Neutrophil (primary cell): Measurements from ENCODE around the gene BET1.

ENCODE experiments used
- H3K27ac ChIP-seq: fragments of 200-600 bp; sonication (generic); 2 replicates; pipeline ENCODE4 v1.5.1; 2016; ENCODE audit warnings: mild to moderate bottlenecking, moderate library complexity
- H3K27me3 ChIP-seq: fragments of 200-600 bp; sonication (generic); 2 replicates; pipeline ENCODE4 v1.6.0; 2016; ENCODE audit warnings: mild to moderate bottlenecking
- H3K36me3 ChIP-seq: fragments of 200-600 bp; sonication (generic); 2 replicates; pipeline ENCODE4 v1.5.1; 2017
- H3K4me1 ChIP-seq, 2 experiments: fragments of 200-600 bp in 1 of 2; sonication (generic) in 1 of 2; 1 replicate in 1 of 2; 2 replicates in 1 of 2; pipeline versions ENCODE4 v1.5.1 to v1.6.1; 2013 to 2016; ENCODE audit warnings: low read depth in 1 of 2, low read length in 1 of 2, mild to moderate bottlenecking in 1 of 2, moderate library complexity in 1 of 2; ENCODE audit not compliant: control insufficient read depth in 1 of 2, insufficient read depth in 1 of 2
- H3K4me3 ChIP-seq, 2 experiments: fragments of 200-600 bp in 1 of 2; sonication (generic) in 1 of 2; 1 replicate in 1 of 2; 2 replicates in 1 of 2; pipeline ENCODE4 v1.5.1; 2013 to 2016; ENCODE audit warnings: low read depth in 1 of 2, low read length in 1 of 2, mild to moderate bottlenecking in 1 of 2, moderate library complexity in 1 of 2
- H3K9me3 ChIP-seq: fragments of 200-600 bp; sonication (generic); 2 replicates; pipeline ENCODE4 v1.5.1; 2016
- CTCF ChIP-seq: fragments of 200-600 bp; sonication (generic); IDR thresholded peaks from 2 replicates; pipeline ENCODE4 v1.5.1; 2016; ENCODE audit warnings: antibody characterized with exemption

The BET1 gene

GRCh38 chr7:93981480-93981874 lies 22.7 kb downstream of the BET1 start:
- H3K4me3 ChIP-seq, result no peak overlapping the region
- H3K36me3 ChIP-seq, result no peaks in the 10 kb centered on the region
- H3K4me1 ChIP-seq, result no peaks in the 10 kb centered on the region
- TF ChIP-seq CTCF, result no peak
- no peaks in the 10 kb centered on the region for H3K27me3 ChIP-seq
- no peak overlapping the region for H3K27ac ChIP-seq
- no peaks in the 10 kb centered on the region for H3K9me3 ChIP-seq

- no peaks in the 10 kb centered on the region for H3K36me3 ChIP-seq
- no peaks in the 10 kb centered on the region for H3K9me3 ChIP-seq
- H3K4me1 ChIP-seq, result no peaks in the 10 kb centered on the region
- H3K27me3 ChIP-seq, result no peaks in the 10 kb centered on the region
- no peak overlapping the region for H3K4me3 ChIP-seq
- TF ChIP-seq CTCF, result no peak
- no peak overlapping the region for H3K27ac ChIP-seq
These were observed 23.2 kb downstream of the BET1 start for GRCh38 chr7:93980744-93981479.

GRCh38 chr7:93977211-93977950 lies 26.8 kb downstream of the BET1 start:
- no peaks in the 10 kb centered on the region for H3K4me1 ChIP-seq
- no peaks in the 10 kb centered on the region for H3K27me3 ChIP-seq
- no peaks in the 10 kb centered on the region for H3K36me3 ChIP-seq
- no peak overlapping the region for H3K27ac ChIP-seq
- H3K9me3 ChIP-seq, result no peaks in the 10 kb centered on the region
- no peak overlapping the region for H3K4me3 ChIP-seq
- TF ChIP-seq CTCF, result no peak

- H3K4me1 ChIP-seq, result no peaks in the 10 kb centered on the region
- H3K27ac ChIP-seq, result no peak overlapping the region
- no peaks in the 10 kb centered on the region for H3K36me3 ChIP-seq
- no peak for TF ChIP-seq CTCF
- no peaks in the 10 kb centered on the region for H3K27me3 ChIP-seq
- H3K9me3 ChIP-seq, result no peaks in the 10 kb centered on the region
- H3K4me3 ChIP-seq, result no peak overlapping the region
These were observed 31.0 kb downstream of the BET1 start for GRCh38 chr7:93973134-93973533.

- no peak overlapping the region for H3K4me3 ChIP-seq
- no peaks in the 10 kb centered on the region for H3K9me3 ChIP-seq
- H3K27ac ChIP-seq, result no peak overlapping the region
- no peaks in the 10 kb centered on the region for H3K27me3 ChIP-seq
- no peaks in the 10 kb centered on the region for H3K4me1 ChIP-seq
- no peaks in the 10 kb centered on the region for H3K36me3 ChIP-seq
- no peak for TF ChIP-seq CTCF
These were observed 32.0 kb downstream of the BET1 start for GRCh38 chr7:93972029-93972725.
